ENCODE measurements around the gene RDH8.

- no peak for TF ChIP-seq FOSL2 (IDR thresholded peaks at IDR 0.05)
- TF ChIP-seq FOSL2 (CRISPR knock-in tag; IDR thresholded peaks at IDR 0.05) = no peak
- TF ChIP-seq CTCF (IDR thresholded peaks at IDR 0.05) = no peak
- TF ChIP-seq, protein P1, sequence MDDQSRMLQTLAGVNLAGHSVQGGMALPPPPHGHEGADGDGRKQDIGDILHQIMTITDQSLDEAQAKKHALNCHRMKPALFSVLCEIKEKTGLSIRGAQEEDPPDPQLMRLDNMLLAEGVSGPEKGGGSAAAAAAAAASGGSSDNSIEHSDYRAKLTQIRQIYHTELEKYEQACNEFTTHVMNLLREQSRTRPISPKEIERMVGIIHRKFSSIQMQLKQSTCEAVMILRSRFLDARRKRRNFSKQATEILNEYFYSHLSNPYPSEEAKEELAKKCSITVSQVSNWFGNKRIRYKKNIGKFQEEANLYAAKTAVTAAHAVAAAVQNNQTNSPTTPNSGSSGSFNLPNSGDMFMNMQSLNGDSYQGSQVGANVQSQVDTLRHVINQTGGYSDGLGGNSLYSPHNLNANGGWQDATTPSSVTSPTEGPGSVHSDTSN (IDR thresholded peaks at IDR 0.05) = no peak
- TF ChIP-seq RCOR1 (IDR thresholded peaks at IDR 0.05; ENCODE audit: low read depth, low read length) = no peak
- TF ChIP-seq ZFP36 (IDR thresholded peaks at IDR 0.05; ENCODE audit: borderline replicate concordance, partially characterized antibody) = no peak
- TF ChIP-seq FOSB (CRISPR knock-in tag; IDR thresholded peaks at IDR 0.05) = no peak
- TF ChIP-seq NPAS2 (CRISPR knock-in tag; IDR thresholded peaks at IDR 0.05; ENCODE audit: borderline replicate concordance) = no peak
- no peak for TF ChIP-seq ZNF302 (CRISPR knock-in tag; IDR thresholded peaks at IDR 0.05)
These were observed 32.1 kb downstream of the RDH8 start for GRCh38 chr19:10045371-10045770.
